HG02623 (cell line): ENCODE measurements around the gene IFIT5.
"Not testable (repeated sequence)": the region's sequence is repeated elsewhere in the genome, so short reads cannot be mapped to it uniquely, and the experiment has no call there.

Experiments
- ATAC-seq: cut with Tn5 transposase; IDR thresholded peaks from one replicate; pipeline ENCODE4 v1.9.1; 2021; ENCODE audit warnings: moderate library complexity; ENCODE audit not compliant: unreplicated experiment

IFIT5 gene

GRCh38 chr10:89414146-89414878, at the start of gene IFIT5:
TSS of gene IFIT5 (plus strand) at chr10:89414568. CDS start at chr10:89414799, 231 bp downstream.
- peak; percentile 74 for ATAC-seq

- peak; percentile 59 for ATAC-seq
These were observed 46.8 kb upstream of the IFIT5 start for GRCh38 chr10:89367529-89367928.

GRCh38 chr10:89368129-89368528, 46.2 kb upstream of the IFIT5 start:
- no peak for ATAC-seq

DNA sequence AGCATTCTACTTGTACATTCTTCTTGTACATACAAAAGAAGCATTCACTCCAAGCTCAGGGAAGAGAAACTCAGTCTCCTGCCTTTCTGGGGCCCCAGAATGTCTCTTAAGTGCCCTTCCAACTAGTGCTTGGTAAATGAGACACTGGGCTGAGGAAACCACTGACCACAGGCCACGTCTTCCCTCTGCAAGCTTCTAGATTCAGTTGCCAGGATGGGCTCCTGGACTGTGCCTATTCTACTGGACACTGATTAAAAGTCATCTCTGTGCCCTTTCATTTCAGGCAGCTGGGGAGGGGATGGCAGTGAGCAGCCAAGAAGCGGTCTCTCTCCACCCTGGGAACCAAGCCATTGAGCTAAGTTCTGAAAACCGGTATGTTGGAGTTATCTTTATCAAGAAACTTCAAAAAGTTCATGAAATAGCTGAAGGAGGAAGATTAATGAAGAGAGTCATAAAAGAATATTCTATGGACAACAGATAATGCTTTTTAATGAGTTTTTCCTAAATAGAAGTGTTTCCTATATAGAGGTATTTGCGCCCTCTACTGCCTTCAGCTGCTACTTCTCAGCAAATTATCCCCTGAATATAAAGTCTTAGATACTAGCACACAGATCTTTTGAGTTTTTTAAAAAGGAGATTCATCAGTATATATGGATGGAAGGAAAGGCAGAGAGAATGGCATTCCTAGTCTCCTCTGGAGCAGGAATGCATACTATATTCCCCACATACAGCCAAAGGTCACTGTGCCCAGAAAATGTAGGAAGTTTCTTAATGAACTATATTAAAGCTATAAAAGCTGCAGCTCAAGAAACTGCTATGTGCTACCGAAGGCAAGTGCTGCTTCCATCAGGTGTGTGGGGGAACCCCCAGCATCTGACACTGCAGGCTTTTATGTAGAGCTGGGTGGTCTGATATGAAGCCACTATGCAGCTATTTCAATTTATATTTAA, 44.9 kb upstream of the IFIT5 start:
- ATAC-seq, result no peak

DNA sequence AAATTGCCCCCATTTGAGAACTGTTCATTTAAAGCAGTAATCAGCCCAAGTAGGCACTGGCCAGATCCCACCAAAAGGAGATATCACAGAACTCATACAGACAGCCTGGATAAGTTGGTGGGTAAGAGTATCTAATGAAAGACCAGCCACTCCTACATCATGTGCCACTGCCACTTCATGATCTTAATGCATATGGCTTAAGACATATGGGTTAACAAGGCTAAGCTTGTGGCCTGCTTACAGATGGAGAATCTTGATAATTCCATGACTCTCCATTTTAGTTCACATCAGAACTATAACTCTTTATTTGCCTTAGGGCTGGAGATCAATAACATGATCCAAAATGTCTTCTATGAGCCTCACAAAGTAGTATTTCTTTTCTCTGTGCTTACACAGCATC, 43.3 kb upstream of the IFIT5 start:
- no peak for ATAC-seq

- ATAC-seq, result no peak
These were observed 42.4 kb upstream of the IFIT5 start for GRCh38 chr10:89371987-89372386.

DNA sequence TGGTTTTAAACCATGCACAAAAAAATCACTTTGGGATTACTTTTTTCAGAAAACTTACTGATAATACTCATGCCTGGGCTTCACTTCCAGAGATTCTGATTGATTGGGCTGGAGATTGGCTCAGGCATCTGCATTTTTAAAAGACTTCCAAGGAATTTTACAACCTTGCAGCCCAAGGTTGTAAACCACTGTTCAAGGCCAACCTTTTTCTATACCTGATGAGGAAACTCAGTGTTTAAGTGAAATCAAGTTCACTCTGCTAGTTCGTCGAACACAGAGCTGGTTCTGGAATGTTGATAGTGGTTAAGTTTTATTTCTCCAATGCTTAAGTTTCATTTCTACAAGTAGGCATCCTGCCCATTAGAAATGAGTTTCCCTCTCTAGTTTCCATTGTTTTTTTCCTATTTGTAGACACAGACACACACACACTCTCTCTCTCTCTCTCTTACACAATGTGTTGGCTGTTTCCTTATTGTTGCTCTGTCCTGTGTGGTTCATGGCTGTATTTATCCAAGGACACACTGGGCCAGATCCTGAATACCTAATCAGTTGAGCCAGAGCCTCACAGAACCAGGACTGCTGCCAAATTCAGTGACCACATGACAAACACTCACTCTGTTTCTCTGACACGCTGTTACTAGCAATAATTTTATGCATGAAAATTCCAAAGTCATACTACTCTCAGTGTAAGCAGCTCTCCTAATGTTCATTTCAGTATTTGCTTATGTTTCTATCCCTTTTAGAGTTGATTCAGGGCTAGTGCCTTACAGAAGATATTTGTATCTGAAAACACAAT, 40.3 kb upstream of the IFIT5 start:
- no peak for ATAC-seq

GRCh38 chr10:89374713-89375141, 39.6 kb upstream of the IFIT5 start:
- ATAC-seq, result no peak

DNA sequence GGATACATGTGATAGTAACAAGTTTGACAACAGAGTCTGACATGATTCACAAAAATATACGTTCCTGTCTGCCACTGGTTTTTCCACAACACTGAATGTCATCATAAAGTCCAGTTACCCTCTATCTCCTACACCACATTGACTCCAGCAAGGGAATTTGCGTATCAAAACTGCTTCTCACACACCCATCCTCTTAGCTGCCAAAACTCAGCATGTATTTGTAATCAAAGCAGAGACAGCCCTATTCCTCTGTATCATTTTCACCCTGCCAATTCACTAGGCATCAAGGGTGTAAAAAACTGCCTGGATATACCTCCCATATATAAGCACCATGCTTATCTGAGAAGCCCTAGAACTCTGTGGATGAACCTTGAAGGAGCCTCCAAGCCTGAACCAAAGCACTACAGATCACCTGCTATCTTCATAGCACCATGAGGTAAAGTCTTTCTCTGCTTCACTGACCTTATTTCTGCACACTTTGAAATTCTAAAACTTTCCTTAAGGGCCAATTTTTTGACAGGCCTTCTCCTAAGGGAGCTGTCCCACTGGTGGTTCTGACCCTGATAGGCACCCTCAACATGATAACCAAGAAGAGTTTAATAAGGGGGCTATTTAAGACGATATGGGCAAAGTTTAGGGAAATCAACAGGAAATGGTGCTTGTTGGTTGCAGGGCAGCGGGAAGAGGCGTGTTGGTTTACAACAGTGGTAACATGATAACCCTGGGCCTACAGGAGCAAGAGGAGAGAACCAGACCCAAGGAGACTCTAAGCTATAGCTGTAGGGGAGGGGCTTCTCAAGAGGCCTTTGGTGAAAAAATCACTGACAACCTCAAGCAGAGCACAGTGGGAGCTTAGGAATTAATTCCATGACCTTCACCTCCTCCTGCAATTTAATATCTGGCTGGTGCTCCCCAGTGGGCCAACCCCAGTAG, 36.4 kb upstream of the IFIT5 start, which contains the start of gene IFIT1B:
TSS of gene IFIT1B (plus strand) at position 352 of the 933 bp plus-strand sequence. CDS start at position 432, 80 bp downstream.
- ATAC-seq, result no peak

GRCh38 chr10:89379103-89379502, 35.3 kb upstream of the IFIT5 start:
- no peak for ATAC-seq

- no peak for ATAC-seq
These were observed 31.6 kb upstream of the IFIT5 start for GRCh38 chr10:89382757-89383156.

DNA sequence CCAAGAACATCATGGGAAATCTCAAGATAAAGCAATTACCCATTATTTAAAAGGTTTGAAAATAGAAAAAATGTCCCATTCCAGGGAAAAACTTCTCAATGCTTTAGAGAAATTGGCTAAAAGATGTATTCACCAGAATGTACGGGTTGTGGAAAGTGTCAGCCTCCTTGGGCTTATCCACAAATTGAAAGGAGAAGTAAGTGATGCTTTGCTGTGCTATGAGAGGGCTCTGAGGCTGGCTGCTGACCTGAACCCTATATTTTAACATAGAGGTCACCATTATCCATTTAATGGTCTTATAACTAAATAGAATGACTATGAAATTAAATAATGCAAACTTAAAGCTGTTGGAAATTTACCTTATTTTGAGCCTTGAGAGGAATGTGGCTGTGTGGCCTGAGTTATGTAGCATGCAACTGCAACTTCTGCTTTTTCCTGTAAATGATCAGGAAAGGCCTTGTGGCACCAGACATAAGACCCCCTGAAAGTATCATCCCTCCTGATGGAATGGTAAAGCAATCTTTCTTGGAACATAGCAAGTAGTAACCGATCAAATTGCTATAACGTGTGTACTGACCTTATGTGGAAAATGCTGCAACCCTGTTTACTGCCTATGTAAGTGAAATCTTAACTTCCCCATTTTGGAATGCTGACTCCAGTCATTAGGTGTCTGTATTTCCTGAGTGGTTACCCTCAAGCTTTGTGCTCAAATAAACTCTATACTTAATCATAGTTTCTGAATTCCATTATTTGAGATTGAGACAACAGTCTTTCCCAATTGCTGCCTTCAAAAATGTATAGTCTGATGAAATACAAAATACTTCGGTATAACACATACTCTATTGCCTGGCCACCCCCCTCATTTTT, 29.7 kb upstream of the IFIT5 start:
- no peak for ATAC-seq

DNA sequence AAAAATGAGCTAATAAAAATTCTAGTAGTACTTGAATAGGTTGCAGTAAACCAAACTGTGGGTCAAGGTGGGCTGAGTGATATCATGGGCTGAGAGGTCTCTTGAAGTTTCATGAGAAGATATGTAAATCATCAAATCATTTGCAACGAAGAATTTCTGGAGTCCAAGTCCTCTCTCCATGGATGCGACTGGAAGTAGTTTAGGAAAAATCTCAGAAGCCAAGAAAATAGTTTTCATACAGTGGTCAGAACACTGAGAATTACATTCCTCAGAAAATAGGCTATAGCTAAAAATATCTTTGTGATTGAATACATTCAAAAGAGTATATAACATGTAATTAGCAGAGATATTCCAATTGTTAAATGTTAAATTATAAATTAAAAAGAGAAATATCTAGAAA, 25.6 kb upstream of the IFIT5 start:
- ATAC-seq, result no peak

DNA sequence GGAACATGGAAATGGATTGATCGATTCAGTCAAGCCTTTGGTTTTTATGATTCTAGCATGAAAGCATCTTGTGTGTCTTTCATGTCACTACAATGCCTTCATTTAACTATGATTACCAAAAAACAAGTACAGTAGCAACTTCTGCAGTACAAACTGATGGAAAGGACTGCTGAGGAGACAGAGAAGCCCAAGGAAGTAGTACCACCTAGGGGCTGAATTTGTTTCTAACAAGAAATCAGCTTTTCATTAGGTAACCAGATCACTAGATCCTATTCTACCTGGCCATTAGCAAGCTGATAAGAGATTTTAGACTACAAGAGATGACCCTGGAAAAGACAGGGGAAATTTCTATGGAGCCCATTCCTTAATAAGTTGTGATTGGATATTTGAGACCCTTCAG, 25.1 kb upstream of the IFIT5 start:
- no peak for ATAC-seq

DNA sequence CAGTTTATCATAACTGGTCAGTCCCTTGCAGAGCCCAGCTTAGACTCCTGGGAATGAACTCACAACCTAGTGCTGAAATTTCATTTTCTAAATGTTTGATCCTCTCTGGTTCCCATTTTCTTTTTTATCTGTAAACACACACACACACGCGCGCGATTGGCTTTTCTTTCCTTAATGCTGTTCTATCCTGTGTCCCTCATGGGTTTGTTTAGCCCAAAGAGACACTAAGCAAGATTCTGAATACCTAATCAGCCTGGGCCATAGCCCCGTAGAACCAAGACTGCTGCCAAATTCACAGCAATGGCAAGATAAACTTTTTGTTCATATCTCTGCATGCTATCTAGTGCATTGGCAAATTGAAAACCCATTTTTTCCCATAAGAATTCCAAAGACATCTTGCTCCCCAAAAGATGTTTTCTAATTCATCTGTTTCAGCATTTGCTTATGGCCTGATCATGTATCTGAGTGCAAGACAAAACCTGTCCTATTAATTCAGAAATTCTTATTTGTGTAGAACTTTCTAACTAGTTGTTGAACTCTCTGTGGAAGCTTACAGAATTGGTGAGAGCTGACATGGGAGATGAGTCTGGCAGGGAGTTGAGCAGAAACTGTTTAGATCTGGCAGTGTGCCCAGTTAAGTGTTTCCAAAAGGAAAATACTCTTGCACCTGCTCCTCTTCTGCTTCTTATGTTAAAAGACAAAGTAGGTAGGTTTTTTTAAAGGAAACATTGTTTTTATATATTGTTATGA, 23.7 kb upstream of the IFIT5 start:
- no peak for ATAC-seq

GRCh38 chr10:89391226-89391576, 23.2 kb upstream of the IFIT5 start:
- not testable (repeated sequence) for ATAC-seq

DNA sequence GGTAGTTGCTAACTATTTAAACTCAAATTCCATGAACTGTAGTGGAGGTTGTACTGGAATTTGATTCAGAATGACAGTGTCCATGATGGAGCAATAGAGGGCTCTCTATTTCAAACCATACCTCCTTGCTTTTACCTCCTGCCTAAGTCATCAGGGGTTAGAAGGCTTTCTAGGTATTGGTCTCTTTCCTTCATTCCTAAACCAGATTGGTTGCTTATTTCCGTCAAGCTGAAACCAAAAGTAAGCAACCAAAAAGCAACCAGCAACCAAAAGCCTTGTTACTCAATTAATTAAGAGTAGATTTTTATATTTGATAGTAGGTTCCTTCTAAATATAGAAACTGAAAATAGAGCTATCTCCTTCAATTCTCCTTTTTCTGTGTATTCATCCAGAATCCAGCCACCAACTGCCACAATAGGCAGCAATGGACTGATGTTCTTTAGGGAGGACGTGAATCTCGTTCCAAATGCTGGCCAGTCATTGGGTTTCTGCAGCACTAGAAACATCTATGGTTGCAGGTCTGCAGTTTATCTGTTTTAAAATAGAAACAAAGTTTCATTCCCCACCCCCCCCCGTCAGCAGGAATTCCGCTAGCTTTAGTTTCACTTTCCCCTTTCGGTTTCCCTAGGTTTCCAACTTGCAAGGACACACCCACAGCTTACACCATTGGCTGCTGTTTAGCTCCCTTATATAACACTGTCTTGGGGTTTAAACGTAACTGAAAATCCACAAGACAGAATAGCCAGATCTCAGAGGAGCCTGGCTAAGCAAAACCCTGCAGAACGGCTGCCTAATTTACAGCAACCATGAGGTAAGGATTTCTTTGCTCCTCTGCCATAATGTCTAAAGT, 22.2 kb upstream of the IFIT5 start, which contains the start of gene IFIT1:
TSS of gene IFIT1 (plus strand) at position 717 of the 850 bp plus-strand sequence. CDS start at position 807, 90 bp downstream.
- no peak for ATAC-seq
